Liver (tissue), 9 donors: ENCODE results near the gene AKT2. TPM values are rescaled to one million over a fixed set of nuclear protein-coding genes. Genes with fewer than 3 reads are reported as not detected.
"Not testable (repeated sequence)": the region's sequence is repeated elsewhere in the genome, so short reads cannot be mapped to it uniquely, and the experiment has no call there.

Experiments used
- DNase-seq: peaks from one replicate; pipeline ENCODE4 v3.0.0-alpha.2; 2017; ENCODE audit warnings: low spot score
- H3K27ac ChIP-seq, 2 donors: one replicate each; pipeline ENCODE4 v1.7.0; 2013; ENCODE audit warnings: inconsistent platforms in 2 of 2, low read length in 2 of 2, control low read depth in 1 of 2, low read depth in 1 of 2, mild to moderate bottlenecking in 1 of 2
- H3K27me3 ChIP-seq, 4 donors: one replicate each; pipeline versions ENCODE4 v1.6.1 to v1.7.0; 2013; ENCODE audit warnings: low read length in 3 of 4, inconsistent platforms in 1 of 4, mild to moderate bottlenecking in 1 of 4, moderate library complexity in 1 of 4; ENCODE audit not compliant: control insufficient read depth in 4 of 4, insufficient read depth in 4 of 4
- H3K36me3 ChIP-seq, 4 donors: one replicate each; pipeline versions ENCODE4 v1.6.1 to v1.7.0; 2013; ENCODE audit warnings: low read length in 3 of 4, mild to moderate bottlenecking in 3 of 4, low read depth in 1 of 4, moderate library complexity in 1 of 4; ENCODE audit not compliant: control insufficient read depth in 4 of 4, insufficient read depth in 3 of 4
- H3K4me1 ChIP-seq, 4 donors: one replicate each; pipeline versions ENCODE4 v1.6.1 to v1.7.0; 2013; ENCODE audit warnings: low read length in 3 of 4, mild to moderate bottlenecking in 3 of 4, moderate library complexity in 1 of 4; ENCODE audit not compliant: control insufficient read depth in 4 of 4, insufficient read depth in 4 of 4
- H3K4me3 ChIP-seq, 3 donors: one replicate each; pipeline versions ENCODE4 v1.6.1 to v1.7.0; 2013; ENCODE audit warnings: low read length in 3 of 3, control low read depth in 1 of 3, low read depth in 1 of 3, mild to moderate bottlenecking in 1 of 3
- H3K9ac ChIP-seq, 2 donors: one replicate each; pipeline ENCODE4 v1.7.0; 2013; ENCODE audit warnings: low read length in 2 of 2, mild to moderate bottlenecking in 2 of 2, moderate library complexity in 2 of 2, control low read depth in 1 of 2, low read depth in 1 of 2
- H3K9me3 ChIP-seq, 4 donors: one replicate each; pipeline versions ENCODE4 v1.6.1 to v1.7.0; 2013; ENCODE audit warnings: low read length in 3 of 4; ENCODE audit not compliant: control insufficient read depth in 4 of 4
- EGR1 ChIP-seq, 2 donors: IDR thresholded peaks; 2 replicates each; pipeline ENCODE4 v1.6.1; 2016 to 2018; ENCODE audit warnings: antibody characterized with exemption in 2 of 2, low read depth in 2 of 2
- FOXA1 ChIP-seq: IDR thresholded peaks from 2 replicates; pipeline ENCODE4 v1.6.1; 2016; ENCODE audit warnings: antibody characterized with exemption
- FOXA2 ChIP-seq: IDR thresholded peaks from 2 replicates; pipeline ENCODE4 v1.6.1; 2016; ENCODE audit warnings: antibody characterized with exemption
- GABPA ChIP-seq, 2 donors: IDR thresholded peaks in 1 of 2; conservative IDR thresholded peaks in 1 of 2; 2 replicates each; pipeline ENCODE4 v1.6.1; 2016; ENCODE audit warnings: antibody characterized with exemption in 2 of 2, mild to moderate bottlenecking in 1 of 2, moderate library complexity in 1 of 2
- HNF4A ChIP-seq, 2 donors: conservative IDR thresholded peaks; 2 replicates each; pipeline ENCODE4 v1.6.1; 2016; ENCODE audit warnings: antibody characterized with exemption in 2 of 2, mild to moderate bottlenecking in 2 of 2
- HNF4G ChIP-seq: IDR thresholded peaks from 2 replicates; pipeline ENCODE4 v1.6.1; 2016; ENCODE audit warnings: antibody characterized with exemption
- JUND ChIP-seq, 2 donors: IDR thresholded peaks; 2 replicates each; pipeline ENCODE4 v1.6.1; 2016; ENCODE audit warnings: antibody characterized with exemption in 2 of 2
- MAX ChIP-seq: IDR thresholded peaks from 2 replicates; pipeline ENCODE4 v1.6.1; 2016; ENCODE audit warnings: antibody characterized with exemption
- NR2F2 ChIP-seq: IDR thresholded peaks from 2 replicates; pipeline ENCODE4 v1.6.1; 2016; ENCODE audit warnings: antibody characterized with exemption
- RAD21 ChIP-seq, 2 donors: IDR thresholded peaks; 2 replicates each; pipeline ENCODE4 v1.6.1; 2016; ENCODE audit warnings: antibody characterized with exemption in 2 of 2, mild to moderate bottlenecking in 2 of 2
- REST ChIP-seq: IDR thresholded peaks from 2 replicates; pipeline ENCODE4 v1.6.1; 2016; ENCODE audit warnings: antibody characterized with exemption, mild to moderate bottlenecking
- RXRA ChIP-seq, 2 donors: IDR thresholded peaks; 2 replicates each; pipeline ENCODE4 v1.6.1; 2017 to 2018; ENCODE audit warnings: antibody characterized with exemption in 2 of 2, mild to moderate bottlenecking in 1 of 2
- SP1 ChIP-seq: IDR thresholded peaks from 2 replicates; pipeline ENCODE4 v1.6.1; 2018; ENCODE audit warnings: antibody characterized with exemption, mild to moderate bottlenecking
- TAF1 ChIP-seq: conservative IDR thresholded peaks from 2 replicates; pipeline ENCODE4 v1.6.1; 2016; ENCODE audit warnings: antibody characterized with exemption, mild to moderate bottlenecking
- YY1 ChIP-seq: IDR thresholded peaks from 2 replicates; pipeline ENCODE4 v1.6.1; 2016; ENCODE audit warnings: antibody characterized with exemption, mild to moderate bottlenecking
- WGBS: extraction: QIAGEN DNeasy Blood & Tissue Kit; methylation state at CpG from one replicate; pipeline ENCODE4 v1.1.7; 2013; 5-methylcytosine and 5-hydroxymethylcytosine counted together
- polyA plus RNA-seq, 2 donors: library from polyadenylated mRNA; stranded (reverse) in 1 of 2; unstranded in 1 of 2; fragments of 200-250 nt in 1 of 2; fragments of >200 nt in 1 of 2; fragmentation: Nextera tagmentation in 1 of 2; extraction: Ambion mirVana in 1 of 2; gene quantifications; one replicate each; pipeline versions ENCODE4 v1.2.1 to v1.2.3, GENCODE V29; 2013 to 2015
- total RNA-seq, 2 donors: library from RNA; depleted of rRNA; stranded (reverse); fragments of >200 nt; gene quantifications; one replicate each; pipeline ENCODE4 v1.2.3, GENCODE V29; 2014
- TF ChIP-seq, protein P1 (sequence below): fragments of 150-350 bp; IDR thresholded peaks from 2 replicates; pipeline ENCODE4 v1.5.1; 2017; ENCODE audit warnings: improper control_type of control experiment, low read depth, low read length; ENCODE audit not compliant: missing input control
- TF ChIP-seq, protein P2 (sequence below): IDR thresholded peaks from 2 replicates; pipeline ENCODE4 v1.6.1; 2016; ENCODE audit warnings: antibody characterized with exemption
- TF ChIP-seq, protein P3 (sequence below): IDR thresholded peaks from 2 replicates; pipeline ENCODE4 v1.6.1; 2016; ENCODE audit warnings: antibody characterized with exemption
- donor health status: healthy.
- donor health status: healthy.
- donor health status: healthy.
- donor health status: healthy.
- donor health status: healthy.

AKT2 gene
- total RNA-seq (100 to 1,000 TPM in 1 of 2 donors, 10 to 100 TPM in 1; 49.6 to 110 TPM), polyA plus RNA-seq (10 to 100 TPM; 23.2 to 71.3 TPM)

DNA sequence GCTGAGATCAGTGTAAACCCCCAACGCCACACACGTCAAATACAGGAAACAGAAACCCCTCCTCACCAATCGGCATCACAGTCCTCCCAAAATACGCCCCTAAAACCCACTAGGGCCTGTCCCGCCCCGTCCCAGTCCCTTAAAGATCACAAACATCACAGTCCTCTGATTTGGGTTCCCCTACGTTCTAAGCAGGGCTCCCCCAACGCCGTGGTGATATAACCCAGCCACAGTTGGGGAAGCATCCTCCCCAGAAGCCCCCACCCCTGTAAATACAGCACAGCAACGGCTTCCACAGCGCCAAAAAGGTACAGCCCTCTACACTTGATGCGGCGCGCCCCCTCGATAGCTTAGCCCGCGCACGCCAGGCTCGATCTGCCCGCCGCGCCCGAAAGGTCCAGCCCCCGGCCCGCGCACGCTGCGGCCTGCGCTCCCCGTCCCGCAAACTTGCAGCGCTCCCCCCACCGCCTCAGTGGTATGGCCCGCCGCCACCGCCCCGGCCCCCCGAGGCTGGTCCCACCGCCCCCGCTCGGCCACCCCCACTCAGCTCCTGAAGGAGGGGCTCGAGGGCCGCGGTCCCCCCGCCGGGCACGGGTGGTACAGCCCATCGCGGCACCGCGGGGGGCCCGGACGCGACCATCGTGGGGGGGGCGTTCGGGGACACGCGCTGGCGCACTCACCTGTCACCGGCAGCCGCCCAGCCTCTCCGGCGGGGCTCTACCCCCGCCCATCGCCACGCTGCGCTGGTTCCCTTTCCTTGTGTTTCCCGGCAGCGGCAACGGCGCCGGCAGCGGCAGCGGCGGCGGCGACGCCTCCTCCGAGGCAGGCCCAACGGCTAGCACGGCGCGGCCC is at the start of gene AKT2:
TSS of gene AKT2 (minus strand) at position 845 of the 852 bp plus-strand sequence. CDS start 20,078 bp downstream, outside the sequence.
- under 1% methylated on average over 84 of the region's 84 CpGs for WGBS
- Histone ChIP-seq H3K4me1 (peaks cover 19 to 51% (median 42%) of the 10 kb centered on the region in 4 donors), H3K27ac (peak within 1 kb of the TSS; percentile 92 to 93), H3K9me3 (no peaks in the 10 kb centered on the region), H3K36me3 (no peaks in the 10 kb centered on the region), H3K4me3 (peak within 1 kb of the TSS; percentile 54 to 89 (median 87)), H3K27me3 (no peaks in the 10 kb centered on the region), H3K9ac (peak within 1 kb of the TSS; percentile 76 to 96)
- DNase-seq = no peak
- no peak for TF ChIP-seq GABPA (IDR thresholded peaks at IDR 0.05 in 1 of 2, conservative IDR thresholded peaks at IDR 0.05 in 1 of 2)
- TF ChIP-seq HNF4G = no peak
- no peak for TF ChIP-seq FOXA2
- TF ChIP-seq JUND (IDR thresholded peaks at IDR 0.05) = no peak
- no peak for TF ChIP-seq SP1
- TF ChIP-seq REST = no peak
- TF ChIP-seq EGR1 (IDR thresholded peaks at IDR 0.05; ENCODE audit: low read depth in 2 of 2) = no peak
- TF ChIP-seq MAX = no peak
- no peak for TF ChIP-seq RXRA (IDR thresholded peaks at IDR 0.05)
- TF ChIP-seq HNF4A (conservative IDR thresholded peaks at IDR 0.05) = no peak
- TF ChIP-seq RAD21 (IDR thresholded peaks at IDR 0.05) = no peak
- TF ChIP-seq, protein P1, sequence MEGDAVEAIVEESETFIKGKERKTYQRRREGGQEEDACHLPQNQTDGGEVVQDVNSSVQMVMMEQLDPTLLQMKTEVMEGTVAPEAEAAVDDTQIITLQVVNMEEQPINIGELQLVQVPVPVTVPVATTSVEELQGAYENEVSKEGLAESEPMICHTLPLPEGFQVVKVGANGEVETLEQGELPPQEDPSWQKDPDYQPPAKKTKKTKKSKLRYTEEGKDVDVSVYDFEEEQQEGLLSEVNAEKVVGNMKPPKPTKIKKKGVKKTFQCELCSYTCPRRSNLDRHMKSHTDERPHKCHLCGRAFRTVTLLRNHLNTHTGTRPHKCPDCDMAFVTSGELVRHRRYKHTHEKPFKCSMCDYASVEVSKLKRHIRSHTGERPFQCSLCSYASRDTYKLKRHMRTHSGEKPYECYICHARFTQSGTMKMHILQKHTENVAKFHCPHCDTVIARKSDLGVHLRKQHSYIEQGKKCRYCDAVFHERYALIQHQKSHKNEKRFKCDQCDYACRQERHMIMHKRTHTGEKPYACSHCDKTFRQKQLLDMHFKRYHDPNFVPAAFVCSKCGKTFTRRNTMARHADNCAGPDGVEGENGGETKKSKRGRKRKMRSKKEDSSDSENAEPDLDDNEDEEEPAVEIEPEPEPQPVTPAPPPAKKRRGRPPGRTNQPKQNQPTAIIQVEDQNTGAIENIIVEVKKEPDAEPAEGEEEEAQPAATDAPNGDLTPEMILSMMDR = no peak
- no peak for TF ChIP-seq YY1
- TF ChIP-seq, protein P2, sequence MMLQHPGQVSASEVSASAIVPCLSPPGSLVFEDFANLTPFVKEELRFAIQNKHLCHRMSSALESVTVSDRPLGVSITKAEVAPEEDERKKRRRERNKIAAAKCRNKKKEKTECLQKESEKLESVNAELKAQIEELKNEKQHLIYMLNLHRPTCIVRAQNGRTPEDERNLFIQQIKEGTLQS = no peak
- TF ChIP-seq NR2F2 = no peak
- TF ChIP-seq, protein P3, sequence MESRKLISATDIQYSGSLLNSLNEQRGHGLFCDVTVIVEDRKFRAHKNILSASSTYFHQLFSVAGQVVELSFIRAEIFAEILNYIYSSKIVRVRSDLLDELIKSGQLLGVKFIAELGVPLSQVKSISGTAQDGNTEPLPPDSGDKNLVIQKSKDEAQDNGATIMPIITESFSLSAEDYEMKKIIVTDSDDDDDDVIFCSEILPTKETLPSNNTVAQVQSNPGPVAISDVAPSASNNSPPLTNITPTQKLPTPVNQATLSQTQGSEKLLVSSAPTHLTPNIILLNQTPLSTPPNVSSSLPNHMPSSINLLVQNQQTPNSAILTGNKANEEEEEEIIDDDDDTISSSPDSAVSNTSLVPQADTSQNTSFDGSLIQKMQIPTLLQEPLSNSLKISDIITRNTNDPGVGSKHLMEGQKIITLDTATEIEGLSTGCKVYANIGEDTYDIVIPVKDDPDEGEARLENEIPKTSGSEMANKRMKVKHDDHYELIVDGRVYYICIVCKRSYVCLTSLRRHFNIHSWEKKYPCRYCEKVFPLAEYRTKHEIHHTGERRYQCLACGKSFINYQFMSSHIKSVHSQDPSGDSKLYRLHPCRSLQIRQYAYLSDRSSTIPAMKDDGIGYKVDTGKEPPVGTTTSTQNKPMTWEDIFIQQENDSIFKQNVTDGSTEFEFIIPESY = no peak
- no peak for TF ChIP-seq TAF1
- TF ChIP-seq FOXA1 = no peak

- H3K36me3 ChIP-seq = peaks cover 8 to 48% (median 14%) of the 10 kb centered on the region in 4 donors
- H3K27ac ChIP-seq, H3K9me3 ChIP-seq, H3K9ac ChIP-seq, H3K4me1 ChIP-seq, H3K4me3 ChIP-seq, H3K27me3 ChIP-seq, DNase-seq: not testable (repeated sequence)
- WGBS = 98% methylated on average over 6 of the region's 6 CpGs
Observed at GRCh38 chr19:40333083-40333482, 47.9 kb upstream of the AKT2 start.
